HG03457 (cell line): ENCODE data around the gene NOC2L.

ENCODE experiments used
- ATAC-seq: cut with Tn5 transposase; IDR thresholded peaks from one replicate; pipeline ENCODE4 v1.9.1; 2021; ENCODE audit warnings: moderate number of reproducible peaks; ENCODE audit not compliant: unreplicated experiment

NOC2L gene

DNA sequence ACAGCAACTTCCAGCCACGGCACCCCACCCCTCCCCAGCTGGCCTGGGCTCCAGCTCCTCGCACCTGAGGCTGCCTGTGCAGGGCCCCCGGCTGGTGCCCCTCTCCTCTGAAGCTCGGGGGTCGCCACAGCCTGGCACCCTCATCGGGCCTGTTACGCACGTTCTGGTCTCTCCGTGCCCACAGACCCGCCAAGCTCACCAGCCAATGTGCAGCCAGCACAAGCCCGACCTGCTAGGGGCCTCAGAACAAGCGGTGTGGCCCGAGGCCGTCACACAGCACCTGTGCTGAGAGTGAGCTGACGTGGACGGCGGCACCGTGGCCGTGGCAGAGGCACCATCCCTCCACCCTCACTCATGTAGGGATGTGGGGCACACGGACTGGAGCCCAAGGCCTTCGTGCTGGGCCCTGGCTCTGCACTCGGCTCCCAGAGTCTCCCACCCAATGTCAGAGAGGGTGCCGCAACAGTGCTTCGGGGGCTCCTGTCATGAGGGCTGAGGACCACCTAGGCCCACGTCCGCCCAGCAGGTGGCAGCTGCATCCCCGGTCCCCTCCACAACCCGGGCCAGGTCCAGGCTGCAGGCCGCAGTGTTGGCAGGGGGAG lies 39.7 kb downstream of the NOC2L start:
- ATAC-seq, result no peak

DNA sequence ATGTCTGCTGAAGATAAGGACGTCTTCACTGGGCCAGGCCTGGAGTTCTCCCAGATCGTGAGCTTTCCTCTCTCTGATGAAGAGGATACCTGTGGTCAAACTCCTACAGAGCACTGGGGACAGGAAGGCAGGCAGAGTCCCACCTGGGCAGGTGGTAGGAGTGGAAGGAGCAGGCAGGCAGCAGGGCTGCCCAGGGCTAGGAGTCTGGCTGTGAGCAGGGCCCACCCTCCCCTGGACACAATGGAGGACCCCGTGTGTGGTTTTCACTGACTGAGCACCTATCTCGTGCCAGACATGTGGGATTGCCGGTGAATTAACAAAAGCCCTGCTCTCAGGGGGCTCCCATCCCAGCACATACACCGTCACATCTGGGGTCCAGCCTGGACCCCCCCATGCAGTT lies 40.2 kb downstream of the NOC2L start:
- ATAC-seq, result no peak

GRCh38 chr1:918353-918752 lies 40.7 kb downstream of the NOC2L start:
- ATAC-seq, result no peak

GRCh38 chr1:917466-918091 lies 41.5 kb downstream of the NOC2L start:
- no peak for ATAC-seq

- ATAC-seq, result no peak
Observed at GRCh38 chr1:917076-917459, 42.0 kb downstream of the NOC2L start.

GRCh38 chr1:916173-917075 lies 42.6 kb downstream of the NOC2L start:
- ATAC-seq, result no peak

DNA sequence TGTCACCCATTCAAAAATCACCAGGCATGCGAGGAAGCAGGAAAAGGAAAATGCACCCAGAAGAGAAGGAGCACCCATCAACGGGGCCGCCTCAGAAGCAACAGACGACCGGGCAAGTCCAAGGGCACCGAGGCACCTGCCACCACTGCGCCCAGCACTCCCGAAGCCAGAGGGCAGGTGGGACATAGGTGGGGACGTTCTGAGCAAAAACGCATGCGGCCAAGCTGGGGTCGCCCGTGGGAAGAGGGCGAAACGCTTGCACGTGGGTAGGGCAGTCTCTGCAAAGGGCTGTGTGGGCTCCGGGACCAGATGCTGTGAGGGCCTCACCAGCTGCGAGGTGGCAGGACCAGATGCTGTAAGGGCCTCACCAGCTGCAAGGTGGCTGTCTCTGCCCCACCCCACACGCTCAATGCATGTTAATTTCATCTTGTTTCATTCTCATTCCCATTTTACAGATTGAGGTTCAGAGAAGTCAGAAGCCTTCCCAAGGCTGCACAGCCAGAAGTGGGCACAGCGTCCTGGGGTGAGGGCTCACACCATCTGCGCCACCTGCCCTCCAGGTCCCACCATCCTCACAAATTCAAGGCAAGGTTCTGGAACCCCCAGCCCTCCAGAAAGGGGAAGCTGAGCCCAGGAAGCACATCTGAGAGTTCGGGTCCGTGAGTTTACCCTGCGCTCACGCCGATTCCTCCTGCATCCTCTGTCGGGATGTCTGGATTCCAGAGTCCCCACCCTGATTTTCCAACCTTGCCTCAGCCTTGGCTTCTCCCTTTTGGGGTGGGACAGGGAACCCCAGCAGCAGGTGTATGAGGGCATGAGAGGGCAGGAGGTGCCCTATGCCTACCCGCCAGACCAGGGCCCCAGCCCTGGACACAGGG lies 43.5 kb downstream of the NOC2L start:
- ATAC-seq, result no peak

GRCh38 chr1:914891-915280 lies 44.2 kb downstream of the NOC2L start:
- no peak for ATAC-seq

DNA sequence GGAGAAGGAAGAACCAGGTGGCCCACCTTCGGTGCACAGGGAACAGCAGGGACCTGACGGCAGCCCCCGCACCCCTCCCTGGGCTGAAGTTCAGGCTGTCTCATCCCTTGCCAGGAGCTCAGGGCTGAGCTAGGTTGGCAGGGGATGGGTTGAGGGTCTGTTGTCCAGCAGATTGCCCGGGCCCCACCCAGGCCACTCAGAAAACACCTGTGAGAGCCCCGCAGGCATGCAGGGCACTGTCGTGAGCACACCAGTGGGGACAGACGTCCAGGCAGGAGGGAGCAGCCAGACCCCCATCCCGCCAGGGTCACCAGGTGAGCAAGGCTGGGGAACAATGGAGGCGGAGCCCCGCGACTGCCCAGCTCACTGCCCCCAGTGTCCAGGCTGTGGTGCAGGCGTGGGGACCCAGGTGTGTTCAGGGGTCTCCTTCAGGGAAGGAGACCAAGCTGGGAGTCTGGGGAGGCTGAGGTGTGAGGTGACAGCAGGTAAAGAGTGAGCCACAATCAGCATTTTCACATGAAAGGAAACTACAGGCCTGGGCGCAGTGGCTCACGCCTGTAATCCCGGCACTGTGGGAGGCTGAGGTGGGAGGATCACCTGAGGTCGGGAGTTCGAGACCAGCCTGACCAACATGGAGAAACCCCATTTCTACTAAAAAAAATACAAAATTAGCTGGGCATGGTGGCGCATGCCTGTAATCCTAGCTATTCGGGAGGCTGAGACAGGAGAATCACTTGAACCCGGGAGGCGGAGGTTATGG lies 44.7 kb downstream of the NOC2L start:
- ATAC-seq, result no peak

- ATAC-seq, result no peak
Observed at GRCh38 chr1:913491-914130, 45.4 kb downstream of the NOC2L start.

- ATAC-seq, result no peak
Observed at GRCh38 chr1:912740-913301, 46.2 kb downstream of the NOC2L start.

GRCh38 chr1:911875-912739 lies 46.9 kb downstream of the NOC2L start:
- ATAC-seq, result no peak

DNA sequence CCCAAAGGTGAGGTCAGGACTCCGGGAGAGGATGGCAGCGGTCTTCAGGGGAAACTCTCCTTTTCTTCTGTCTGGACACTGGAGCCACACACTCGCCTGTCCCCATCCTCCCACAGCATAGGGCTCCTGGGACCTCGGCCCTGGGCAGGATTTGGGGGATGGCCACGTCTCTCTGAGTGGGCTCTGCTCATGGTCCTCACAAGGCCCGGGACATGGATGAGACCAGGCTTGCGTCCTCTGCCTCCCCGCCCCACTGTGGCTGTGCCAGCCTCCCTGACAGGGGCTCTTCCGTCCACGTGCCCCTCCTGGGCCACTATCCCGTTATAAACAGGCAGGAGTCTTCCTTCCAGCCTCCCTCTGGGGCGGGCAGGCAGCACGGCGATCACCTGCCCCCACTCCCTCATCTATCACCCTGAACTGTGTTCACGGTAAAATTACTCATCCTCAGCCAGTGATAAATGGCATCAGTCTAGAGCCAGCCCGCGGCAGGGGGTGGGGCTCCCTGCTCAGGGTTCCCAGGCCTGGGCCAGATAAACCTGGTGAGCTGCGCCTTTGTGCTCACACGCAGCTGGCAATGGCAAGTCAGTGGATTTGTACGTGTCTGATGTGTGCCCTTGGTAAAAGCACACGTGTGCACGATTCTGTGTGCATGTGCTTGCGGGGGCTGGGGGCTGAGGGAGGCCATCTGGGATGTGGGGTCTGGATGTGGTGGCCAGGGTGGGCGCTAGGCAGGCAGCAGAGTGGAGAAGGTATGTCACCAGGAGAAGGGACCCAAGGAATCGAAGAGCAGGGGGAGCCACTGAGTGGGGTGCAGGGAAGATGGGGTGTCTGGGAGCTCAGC lies 48.0 kb downstream of the NOC2L start:
- no peak for ATAC-seq

GRCh38 chr1:910311-910880 lies 48.7 kb downstream of the NOC2L start:
- no peak for ATAC-seq

- ATAC-seq, result no peak
Observed at GRCh38 chr1:909861-910310, 49.2 kb downstream of the NOC2L start.

GRCh38 chr1:908661-909060 lies 50.4 kb downstream of the NOC2L start:
- no peak for ATAC-seq
